ENCODE measurements around the gene LPXN. TPM values are rescaled to one million over a fixed set of nuclear protein-coding genes. Genes with fewer than 3 reads are reported as not detected.

Gene LPXN
- total RNA-seq, 1 experiment from 2014 or later: 2.1 TPM

GRCh38 chr11:58549644-58550043 is 26.0 kb downstream of the LPXN start:
- Mint-ChIP-seq H3K36me3 (no peaks in the 10 kb centered on the region), H3K4me3 (no peak overlapping the region), H3K4me1 (no peaks in the 10 kb centered on the region), H3K27ac (no peak overlapping the region), H3K9me3 (no peaks in the 10 kb centered on the region), H3K27me3 (ENCODE audit: low read depth) (no peaks in the 10 kb centered on the region)
- ATAC-seq: no peak
- no peak for DNase-seq (ENCODE audit: low spot score)
- POLR2A ChIA-PET: no interaction called here
- TF ChIP-seq TEAD4 (CRISPR knock-in tag; IDR thresholded peaks at IDR 0.05) (no peak), SP1 (CRISPR knock-in tag; conservative IDR thresholded peaks at IDR 0.05) (no peak), AFF4 (CRISPR knock-in tag; IDR thresholded peaks at IDR 0.05; ENCODE audit: borderline replicate concordance) (no peak), JUN (CRISPR knock-in tag; IDR thresholded peaks at IDR 0.05) (no peak), ZNF232 (CRISPR knock-in tag; IDR thresholded peaks at IDR 0.05) (no peak), NR2C2 (CRISPR knock-in tag; IDR thresholded peaks at IDR 0.05) (no peak), ATF2 (CRISPR knock-in tag; IDR thresholded peaks at IDR 0.05; ENCODE audit: borderline replicate concordance, low read depth) (no peak), ZSCAN18 (CRISPR knock-in tag; IDR thresholded peaks at IDR 0.05) (no peak), ARID4B (CRISPR knock-in tag; IDR thresholded peaks at IDR 0.05; ENCODE audit: borderline replicate concordance) (no peak), NR1H2 (CRISPR knock-in tag; IDR thresholded peaks at IDR 0.05) (no peak), E2F4 (CRISPR knock-in tag; IDR thresholded peaks at IDR 0.05; ENCODE audit: borderline replicate concordance, low read depth) (no peak), ATF3 (CRISPR knock-in tag; conservative IDR thresholded peaks at IDR 0.05) (no peak), ZNF138 (CRISPR knock-in tag; conservative IDR thresholded peaks at IDR 0.05) (no peak), ZNF281 (CRISPR knock-in tag; IDR thresholded peaks at IDR 0.05) (no peak), HMGXB4 (CRISPR knock-in tag; IDR thresholded peaks at IDR 0.05) (no peak), FOXK1 (CRISPR knock-in tag; IDR thresholded peaks at IDR 0.05) (no peak)
- CTCF ChIA-PET: no interaction called here
